K562 (cell line): ENCODE data around the gene NPR3.

Experiments used
- CTCF ChIP-seq, 3 experiments: IDR thresholded peaks in 2 of 3; conservative IDR thresholded peaks in 1 of 3; 2 replicates each; pipeline ENCODE4 v1.5.1; 2011 to 2012; ENCODE audit warnings: low read length in 3 of 3, mild to moderate bottlenecking in 3 of 3, control low read depth in 2 of 3, improper control_type of control experiment in 1 of 3, inconsistent platforms in 1 of 3, low read depth in 1 of 3, mixed read lengths in 1 of 3, moderate library complexity in 1 of 3; ENCODE audit not compliant: insufficient read depth in 2 of 3
- NR2C1 ChIP-seq, 2 experiments: fragments of 450-650 bp; IDR thresholded peaks; 2 replicates each; pipeline ENCODE4 v1.6.1; 2017; ENCODE audit warnings: mild to moderate bottlenecking in 2 of 2, antibody characterized with exemption in 1 of 2, inconsistent platforms in 1 of 2, missing compliant biosample characterization in 1 of 2, missing genetic modification characterization in 1 of 2
- ZNF232 ChIP-seq: sonication (generic); formaldehyde crosslinking; IDR thresholded peaks from 2 replicates; pipeline ENCODE4 v1.8.0; 2022; ENCODE audit warnings: mild to moderate bottlenecking, missing genetic modification reagents

- TF ChIP-seq CTCF (IDR thresholded peaks at IDR 0.05 in 2 of 3, conservative IDR thresholded peaks at IDR 0.05 in 1 of 3; ENCODE audit: insufficient read depth in 2 of 3, low read depth in 1 of 3, low read length in 3 of 3) (no peak), NR2C1 (IDR thresholded peaks at IDR 0.05) (no peak), NR2C1 (tag; IDR thresholded peaks at IDR 0.05) (no peak), ZNF232 (CRISPR knock-in tag) (no peak)
These were observed 68.8 kb downstream of the NPR3 start for GRCh38 chr5:32779754-32780415.
